Measurements from ENCODE around the gene HRG. TPM values are rescaled to one million over a fixed set of nuclear protein-coding genes. Genes with fewer than 3 reads are reported as not detected.
"Not testable (repeated sequence)": the region's sequence is repeated elsewhere in the genome, so short reads cannot be mapped to it uniquely, and the experiment has no call there.

The HRG gene, protein sequence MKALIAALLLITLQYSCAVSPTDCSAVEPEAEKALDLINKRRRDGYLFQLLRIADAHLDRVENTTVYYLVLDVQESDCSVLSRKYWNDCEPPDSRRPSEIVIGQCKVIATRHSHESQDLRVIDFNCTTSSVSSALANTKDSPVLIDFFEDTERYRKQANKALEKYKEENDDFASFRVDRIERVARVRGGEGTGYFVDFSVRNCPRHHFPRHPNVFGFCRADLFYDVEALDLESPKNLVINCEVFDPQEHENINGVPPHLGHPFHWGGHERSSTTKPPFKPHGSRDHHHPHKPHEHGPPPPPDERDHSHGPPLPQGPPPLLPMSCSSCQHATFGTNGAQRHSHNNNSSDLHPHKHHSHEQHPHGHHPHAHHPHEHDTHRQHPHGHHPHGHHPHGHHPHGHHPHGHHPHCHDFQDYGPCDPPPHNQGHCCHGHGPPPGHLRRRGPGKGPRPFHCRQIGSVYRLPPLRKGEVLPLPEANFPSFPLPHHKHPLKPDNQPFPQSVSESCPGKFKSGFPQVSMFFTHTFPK
- not detected for total RNA-seq

DNA sequence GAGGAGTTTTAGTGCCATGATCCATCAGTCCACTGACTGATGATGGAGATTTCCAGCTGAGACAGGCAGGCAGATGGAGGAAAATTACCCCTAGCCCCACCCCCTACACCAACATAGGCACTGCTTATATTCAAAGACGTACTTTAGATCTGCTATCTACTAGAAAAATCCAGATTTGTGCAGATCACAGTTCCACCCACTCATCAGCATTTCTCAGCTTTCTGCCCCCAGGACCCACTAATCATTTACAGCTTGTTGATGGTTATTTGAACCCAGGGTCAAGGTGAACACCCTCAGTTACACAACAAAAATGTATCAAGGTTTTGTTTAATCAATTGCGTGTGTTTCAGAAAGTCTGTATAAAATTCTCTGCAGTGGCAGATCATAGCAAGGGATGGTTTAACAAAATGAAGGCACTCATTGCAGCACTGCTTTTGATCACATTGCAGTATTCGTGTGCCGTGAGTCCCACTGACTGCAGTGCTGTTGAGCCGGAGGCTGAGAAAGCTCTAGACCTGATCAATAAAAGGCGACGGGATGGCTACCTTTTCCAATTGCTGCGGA lies at the start of gene HRG:
TSS of gene HRG (plus strand) at position 390 of the 564 bp plus-strand sequence. CDS start at position 408, 18 bp downstream.
- no peak for DNase-seq

DNA sequence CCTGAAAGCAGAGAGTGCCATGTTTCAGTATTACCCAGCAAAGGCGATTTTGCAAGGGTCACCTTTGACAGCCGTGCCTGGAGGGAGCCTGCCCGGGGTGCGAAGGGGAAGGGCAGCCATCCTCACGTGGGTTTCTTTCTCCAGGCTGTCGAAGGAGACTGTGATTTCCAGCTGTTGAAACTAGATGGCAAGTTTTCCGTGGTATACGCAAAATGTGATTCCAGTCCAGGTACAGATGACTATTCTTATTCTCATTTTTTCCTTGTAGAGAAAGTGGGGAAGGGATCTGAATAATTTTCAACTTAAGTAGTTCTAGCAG lies 49.6 kb upstream of the HRG start:
- no peak for DNase-seq

DNA sequence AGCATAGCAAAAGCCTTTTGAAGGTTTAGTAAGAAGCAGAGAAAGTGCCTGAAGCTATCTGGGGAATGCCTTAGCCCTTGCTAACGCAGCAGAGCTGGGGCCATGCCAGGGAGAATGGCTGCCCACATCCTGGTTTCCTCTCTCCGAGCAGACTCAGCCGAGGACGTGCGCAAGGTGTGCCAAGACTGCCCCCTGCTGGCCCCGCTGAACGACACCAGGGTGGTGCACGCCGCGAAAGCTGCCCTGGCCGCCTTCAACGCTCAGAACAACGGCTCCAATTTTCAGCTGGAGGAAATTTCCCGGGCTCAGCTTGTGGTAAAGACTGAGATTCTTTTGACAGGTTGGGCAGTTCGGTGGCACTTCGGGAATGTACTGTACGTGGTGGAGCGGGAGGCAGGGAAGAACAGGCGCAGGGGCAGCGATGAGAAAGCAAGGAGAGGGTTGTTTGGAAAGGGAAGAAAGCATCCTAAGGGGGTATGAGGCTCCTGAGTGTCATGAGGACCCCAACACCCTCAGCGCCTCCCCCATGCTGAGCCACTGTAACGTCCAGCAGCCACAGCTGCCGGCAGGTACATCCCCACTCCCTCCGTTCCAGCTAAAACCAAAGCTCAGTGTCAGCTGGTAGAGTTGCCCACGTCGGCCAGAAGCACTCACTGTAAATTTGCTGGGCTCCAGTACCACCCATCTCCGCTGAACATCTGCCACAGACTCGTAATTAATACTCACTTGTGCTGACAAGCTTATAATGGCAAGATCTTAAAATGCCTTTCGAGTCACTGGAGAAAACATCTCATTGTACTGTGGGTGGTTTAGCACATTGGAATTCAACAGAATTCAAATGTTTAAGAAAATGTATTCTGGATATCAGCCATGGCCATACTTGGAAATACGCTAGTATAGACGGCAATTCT lies 48.5 kb upstream of the HRG start:
- DNase-seq = peak; percentile 84

DNA sequence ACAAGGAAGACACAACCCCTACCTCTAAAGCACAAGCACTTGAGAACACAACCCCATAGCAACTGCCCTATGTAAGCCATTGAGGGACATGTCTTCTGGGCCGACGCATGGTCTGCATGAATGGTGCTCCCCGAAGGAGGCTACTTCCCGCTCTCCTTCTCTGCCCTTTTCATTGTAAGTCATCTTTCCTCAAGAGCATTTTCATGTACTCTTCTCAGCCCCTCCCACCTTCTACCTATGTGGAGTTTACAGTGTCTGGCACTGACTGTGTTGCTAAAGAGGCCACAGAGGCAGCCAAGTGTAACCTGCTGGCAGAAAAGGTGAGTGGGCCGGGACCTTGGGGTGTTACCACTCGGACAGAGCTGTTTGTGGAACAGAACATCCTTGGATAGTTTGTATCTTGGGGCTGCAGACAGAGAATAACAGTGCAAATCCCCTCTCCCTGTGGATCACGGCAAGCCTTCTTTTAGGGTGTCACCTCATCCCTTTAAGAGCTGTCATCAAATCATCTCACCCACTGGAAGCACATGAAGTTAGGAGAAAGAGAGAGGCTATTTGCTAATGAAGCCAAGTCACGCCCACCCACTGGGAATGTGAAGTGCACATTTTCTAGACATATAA lies 47.4 kb upstream of the HRG start:
- DNase-seq = no peak

DNA sequence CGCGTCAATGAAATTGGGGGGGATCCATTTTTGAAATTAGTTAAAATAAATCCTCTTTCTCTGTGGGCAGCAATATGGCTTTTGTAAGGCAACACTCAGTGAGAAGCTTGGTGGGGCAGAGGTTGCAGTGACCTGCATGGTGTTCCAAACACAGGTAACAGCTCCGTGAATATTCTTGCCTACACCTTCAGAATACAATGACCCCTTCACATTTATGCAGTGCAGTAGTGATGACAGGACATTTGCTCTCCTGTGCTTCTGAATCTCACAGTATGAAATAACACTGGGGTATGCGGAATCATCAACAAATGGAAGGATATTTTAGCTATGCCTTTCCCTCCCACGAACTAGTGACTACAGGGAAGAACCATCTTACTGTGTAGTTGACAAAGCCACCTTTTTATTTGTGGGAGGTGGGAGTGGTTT lies 46.0 kb upstream of the HRG start:
- no peak for DNase-seq

DNA sequence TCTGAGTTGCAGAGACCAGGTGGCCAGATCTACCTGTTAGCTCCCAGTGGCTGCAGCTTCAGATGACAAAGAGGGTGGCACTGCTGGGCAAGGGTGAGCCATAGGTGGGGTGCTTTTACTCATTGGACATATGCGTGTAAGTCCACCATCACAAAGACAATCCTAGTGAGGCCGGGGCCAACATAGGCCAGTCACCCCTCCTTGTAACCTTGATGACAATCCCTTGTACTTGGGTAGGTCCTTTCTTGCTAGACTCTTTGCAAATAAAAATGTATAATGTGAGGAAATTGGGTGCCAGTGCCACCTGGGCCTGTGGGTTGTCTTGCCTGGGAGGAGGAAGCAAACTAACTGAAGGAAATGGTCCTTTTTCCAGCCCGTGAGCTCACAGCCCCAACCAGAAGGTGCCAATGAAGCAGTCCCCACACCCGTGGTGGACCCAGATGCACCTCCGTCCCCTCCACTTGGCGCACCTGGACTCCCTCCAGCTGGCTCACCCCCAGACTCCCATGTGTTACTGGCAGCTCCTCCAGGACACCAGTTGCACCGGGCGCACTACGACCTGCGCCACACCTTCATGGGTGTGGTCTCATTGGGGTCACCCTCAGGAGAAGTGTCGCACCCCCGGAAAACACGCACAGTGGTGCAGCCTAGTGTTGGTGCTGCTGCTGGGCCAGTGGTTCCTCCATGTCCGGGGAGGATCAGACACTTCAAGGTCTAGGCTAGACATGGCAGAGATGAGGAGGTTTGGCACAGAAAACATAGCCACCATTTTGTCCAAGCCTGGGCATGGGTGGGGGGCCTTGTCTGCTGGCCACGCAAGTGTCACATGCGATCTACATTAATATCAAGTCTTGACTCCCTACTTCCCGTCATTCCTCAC lies 45.4 kb upstream of the HRG start:
- no peak for DNase-seq

DNA sequence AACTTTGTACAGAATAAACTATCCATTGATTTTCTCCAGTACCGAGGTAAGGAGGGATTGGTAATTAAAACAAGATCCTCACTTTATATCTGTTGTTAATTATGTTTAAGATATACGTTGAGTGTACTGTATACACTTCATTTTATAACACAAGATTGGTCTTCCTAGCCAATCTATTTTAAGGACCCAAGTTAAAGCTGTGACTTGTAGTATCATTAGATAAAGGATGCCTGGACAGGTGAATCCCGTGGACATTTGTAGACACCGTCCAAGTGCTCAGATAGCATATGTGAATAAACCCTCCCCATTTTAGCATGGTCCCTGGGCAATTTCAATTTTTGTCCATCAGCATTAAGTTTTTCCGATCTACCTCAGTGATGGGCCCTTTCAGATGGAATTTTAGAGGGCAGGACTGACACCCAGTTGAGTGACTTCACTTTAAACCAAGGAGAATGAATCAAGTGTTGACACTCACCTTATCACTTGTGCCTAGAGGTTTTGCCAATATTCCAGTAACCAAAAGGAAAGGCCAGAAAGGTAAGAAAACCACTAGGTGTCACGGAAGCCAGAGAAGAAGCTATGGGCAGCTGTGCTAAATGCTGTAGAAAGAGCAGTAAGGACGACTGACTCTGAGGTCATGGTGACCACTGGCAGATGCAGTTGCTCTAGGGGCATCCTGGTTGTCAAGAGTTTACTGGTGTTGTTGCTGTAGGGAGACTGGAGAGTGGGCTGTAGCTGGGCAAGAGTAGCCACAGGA lies 43.7 kb upstream of the HRG start:
- DNase-seq = no peak

DNA sequence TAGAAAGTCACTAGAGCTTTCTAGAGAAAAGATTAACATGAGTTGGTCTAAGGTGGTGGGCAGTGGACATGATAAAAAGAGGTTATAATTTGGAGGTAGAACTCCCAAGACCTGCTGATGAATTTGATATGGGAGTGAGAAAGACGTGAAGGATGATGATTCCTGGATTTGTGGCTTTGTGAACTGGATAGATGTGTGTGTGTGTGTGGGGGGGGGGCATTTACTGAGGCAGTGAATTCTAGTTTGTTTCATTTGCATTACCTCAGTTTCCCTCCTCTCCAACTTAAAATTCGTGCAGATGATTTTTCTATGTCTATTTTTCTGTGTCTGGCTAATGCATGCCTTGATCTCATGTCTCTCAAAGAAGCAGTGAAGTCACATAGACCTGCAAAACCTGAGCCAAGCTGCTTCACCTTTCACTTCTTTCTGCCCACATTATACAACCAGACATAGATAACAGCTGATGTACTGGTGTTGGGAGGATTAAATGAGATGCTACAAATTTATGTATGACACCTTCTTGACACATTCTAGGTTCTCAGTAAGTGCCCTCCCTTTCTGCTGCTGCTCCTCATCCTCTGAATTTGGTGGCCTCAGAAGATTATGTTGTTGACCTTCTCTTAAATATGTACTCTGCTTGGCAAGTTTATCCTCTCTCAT lies 43.0 kb upstream of the HRG start:
- DNase-seq = no peak

DNA sequence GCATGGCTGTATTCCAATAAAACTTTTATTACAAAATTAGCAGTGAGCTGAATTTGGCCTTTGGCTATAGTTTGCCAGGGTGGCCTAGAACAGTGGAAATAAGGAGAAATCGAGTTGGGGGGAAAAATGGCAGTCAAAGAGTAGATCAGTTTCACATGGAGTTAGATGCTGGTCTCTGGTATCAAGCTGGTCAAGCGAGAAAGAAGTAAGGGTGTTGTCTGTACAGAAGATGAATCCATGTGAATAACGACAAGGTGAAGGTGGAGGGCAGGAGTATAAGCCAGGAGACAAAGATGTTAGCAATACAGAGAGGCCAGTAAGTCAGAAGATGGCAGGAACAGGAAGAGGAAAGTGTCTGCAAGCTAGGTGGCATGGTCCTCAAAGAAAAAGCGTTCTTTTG lies 41.2 kb upstream of the HRG start:
- no peak for DNase-seq

DNA sequence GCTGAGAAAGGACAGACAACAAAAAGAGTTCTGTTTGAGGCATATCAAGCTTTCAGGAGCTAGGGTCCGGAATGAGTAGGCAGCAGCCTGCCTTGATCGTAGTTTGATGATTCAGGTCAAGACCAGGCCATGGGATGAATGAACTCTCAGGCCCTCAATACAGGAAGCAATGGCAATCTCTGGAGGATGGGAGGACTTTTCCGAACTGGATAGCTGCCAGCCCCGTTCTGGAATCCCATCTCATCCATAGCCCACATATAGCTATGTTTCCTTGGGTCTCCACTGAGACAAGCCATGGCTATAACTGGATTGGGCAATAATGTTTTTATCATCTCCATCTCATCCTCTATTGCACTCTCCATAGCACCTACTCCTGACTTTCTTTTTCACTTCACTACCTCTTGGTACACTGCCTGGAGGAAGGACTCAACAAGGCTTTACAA lies 40.2 kb upstream of the HRG start:
- DNase-seq = no peak

DNA sequence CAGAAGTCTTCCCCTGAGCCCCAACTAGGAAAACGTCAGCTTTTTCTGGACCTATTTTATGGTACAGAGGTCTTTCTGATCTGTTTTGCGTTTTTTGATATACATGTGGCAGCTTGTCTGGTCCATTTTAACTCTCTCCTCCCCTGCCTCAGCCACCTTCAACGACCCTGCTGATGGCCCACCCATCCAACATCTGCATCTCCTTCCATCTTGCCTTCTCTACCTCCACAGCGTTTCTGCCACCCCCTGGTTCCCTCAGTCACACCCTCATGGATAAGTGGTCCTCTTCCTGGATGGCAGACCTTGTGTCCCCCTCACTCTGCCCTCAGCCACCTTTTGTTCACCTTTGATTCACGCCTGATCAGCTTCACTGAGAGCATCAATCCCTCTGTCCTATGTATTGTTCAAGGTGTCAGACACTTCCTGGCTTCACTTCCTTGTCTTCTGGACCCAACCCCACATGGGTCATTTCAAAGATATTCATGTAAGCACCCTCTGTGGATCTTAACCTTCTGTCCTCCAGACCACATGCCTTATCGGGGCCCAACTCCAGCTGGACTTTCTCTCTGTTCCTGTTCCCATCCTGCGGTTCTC lies 39.5 kb upstream of the HRG start:
- DNase-seq = no peak

DNA sequence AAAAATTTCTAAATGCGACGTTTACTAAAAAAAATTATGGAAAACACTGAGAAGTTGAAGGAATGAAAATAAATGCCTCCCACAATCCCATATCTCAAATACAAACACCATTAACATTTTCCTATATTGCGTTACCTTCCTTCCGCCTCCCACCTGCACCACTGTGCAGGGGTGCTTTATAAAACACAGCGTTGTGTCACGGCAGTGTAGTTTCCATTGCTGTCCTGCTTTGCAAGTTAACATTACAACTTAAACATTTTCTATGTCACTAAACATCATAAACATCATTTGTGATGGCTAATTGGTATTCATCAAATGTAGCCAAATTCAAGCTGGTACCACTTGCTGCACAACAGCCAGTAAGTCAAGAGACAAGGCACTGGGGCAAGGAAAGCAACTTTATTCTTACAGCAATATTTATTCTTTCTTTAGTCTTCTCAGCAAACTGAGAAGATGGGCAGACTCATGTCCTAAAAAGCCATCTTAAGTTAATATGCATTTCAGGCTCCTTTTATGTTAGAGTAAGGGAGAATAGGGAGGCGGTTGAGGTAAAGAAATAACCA lies 37.9 kb upstream of the HRG start:
- DNase-seq = no peak

DNA sequence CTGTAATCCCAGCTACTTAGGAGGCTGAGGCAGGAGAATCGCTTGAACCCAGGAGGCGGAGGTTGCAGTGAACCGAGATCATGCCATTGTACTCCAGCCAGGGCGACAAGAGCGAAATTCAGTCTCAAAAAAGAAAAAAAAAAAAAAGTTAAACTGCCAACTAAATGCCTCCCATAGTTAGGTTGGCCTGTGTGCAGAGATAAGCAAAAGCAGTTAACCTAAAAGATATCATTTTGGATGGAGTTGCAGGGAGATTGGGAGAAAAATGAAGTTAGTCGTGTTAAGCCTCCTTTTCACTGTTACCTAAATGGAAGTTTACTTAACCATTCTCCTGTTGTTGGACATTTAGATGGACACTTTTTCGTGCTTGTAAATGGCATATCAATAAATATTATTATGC lies 37.1 kb upstream of the HRG start:
- no peak for DNase-seq

DNA sequence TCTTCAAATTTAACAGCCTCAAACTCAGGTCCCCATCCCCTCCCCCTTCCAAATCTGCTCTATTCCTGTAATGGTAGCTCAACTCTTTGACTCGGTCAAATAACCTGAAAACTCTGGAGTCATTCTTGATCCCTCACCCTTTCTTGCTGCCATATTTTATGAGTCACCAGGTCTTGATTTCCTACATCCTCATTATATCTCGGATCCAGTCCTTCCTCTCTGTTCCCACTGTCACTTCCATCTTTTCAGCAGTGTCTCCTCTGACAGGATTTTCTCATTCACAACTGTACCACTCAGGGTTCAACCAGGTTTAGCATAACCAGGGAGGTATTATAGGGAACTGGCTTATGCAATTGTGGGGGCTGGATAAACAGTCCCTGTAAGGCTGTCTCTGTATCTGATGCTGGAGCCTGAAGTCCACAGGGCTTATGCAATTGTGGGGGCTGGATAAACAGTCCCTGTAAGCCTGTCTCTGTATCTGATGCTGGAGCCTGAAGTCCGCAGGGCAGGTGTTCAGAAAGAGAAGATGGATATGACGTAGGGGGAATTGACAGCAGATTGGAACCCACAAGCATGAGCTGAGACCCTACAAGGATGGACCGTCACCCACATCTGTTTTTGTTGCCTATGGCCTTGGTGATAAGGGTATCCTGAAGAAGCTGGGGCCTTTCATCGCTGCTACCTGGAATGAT lies 34.7 kb upstream of the HRG start:
- DNase-seq = no peak

DNA sequence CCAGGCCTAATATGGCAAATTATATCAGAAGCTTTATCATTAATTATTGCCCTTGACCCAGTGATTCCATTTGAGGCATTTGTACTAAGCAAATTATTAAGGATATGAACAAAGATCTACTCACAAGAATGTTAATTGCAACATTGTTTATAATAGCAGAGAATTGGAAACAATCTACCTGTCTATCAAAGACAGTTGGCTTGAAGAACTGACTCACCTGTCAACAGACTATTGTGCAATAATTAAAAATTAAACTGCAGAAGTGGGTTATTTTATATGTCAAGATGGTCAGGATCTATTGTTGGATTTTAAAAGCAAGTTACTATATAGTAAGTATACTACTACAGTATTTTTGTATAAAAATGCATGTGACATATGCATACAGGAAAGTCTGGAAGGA lies 32.3 kb upstream of the HRG start:
- no peak for DNase-seq

DNA sequence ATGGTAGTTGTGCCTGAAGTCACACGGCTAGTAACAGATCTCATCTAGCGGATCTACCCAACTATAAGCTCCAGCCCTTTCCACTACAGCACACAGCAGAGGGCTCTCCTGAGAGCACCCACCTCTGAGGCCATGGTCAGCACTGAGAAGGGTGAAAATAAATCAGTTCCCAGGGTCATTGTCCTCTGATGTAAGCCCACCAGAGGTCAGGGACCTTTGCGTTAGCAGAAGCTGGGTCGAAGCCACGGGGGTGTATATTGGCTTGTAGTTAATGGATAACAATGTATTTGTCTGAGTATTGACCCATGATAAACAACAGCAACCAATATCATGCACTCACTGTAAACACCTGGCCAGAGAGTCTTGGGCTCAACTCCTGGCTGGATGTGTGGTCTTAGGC lies 31.6 kb upstream of the HRG start:
- DNase-seq = not testable (repeated sequence)

DNA sequence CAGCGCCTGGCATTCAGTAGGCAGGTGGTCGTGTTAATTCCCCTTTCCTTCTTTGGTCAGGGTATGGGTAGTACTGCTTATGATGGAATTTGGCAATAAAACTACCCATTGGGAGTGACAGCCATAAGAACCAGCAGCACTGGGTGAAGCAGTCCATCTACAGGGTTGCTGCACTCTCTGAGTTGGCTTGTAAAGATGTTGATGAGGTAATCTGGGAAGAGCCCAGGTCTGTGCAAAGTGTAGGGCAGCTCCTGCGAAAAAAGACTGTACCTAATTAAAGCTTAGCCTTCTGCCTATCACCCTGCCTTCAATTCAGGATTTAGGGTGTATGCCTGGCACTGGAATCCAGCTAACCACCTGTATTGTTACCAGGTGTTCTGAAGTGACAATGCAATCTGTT lies 30.3 kb upstream of the HRG start:
- no peak for DNase-seq

DNA sequence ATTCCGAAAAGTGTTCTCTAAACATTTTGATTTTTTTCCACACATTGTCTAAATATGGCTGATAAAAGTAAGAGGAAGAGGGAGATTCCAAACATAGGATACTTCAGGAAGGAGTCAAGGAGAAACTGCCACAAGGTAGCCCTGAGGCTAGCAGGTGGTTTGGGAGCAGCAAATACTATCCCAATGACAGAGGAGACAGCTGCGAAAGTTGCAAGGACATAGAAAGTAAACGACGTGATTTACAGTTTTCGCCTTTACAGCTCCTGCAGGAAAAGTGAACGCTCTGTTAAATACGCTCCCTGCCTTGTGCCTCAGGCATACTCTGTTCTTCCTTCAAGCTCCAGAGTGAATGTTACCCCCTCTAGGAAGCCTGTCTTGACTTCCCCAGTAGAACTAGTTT lies 29.3 kb upstream of the HRG start:
- DNase-seq = no peak

DNA sequence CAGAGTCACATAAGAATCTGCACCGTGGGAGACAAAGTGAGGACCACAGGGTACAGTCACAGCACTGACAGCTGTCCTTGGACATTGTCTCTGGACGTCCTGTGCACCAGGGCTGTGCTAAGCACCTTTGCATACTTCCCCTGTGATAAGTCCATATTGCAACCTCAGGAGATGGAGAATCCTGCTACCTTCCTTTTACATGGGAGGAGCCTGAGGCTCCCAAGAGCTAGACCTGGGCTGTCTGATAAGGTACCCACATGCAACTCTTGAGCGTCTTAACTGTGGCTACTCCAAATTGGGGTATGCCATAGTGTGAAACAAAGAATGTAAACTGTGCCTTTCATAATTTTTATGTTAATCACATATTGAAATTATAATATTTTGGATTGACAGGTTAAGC lies 28.1 kb upstream of the HRG start:
- DNase-seq = no peak
